ENCODE measurements around the gene RFX1. TPM values are rescaled to one million over a fixed set of nuclear protein-coding genes. Genes with fewer than 3 reads are reported as not detected.

Gene RFX1
- total and polyA plus RNA-seq, 9 of the 15 experiments (the other 6 are each of a cell fraction or from before 2014, with no cell fraction given): 0.14 to 19.3 (median 1.2) TPM

GRCh38 chr19:14005349-14006084, 603 bp downstream of the RFX1 start (continued):
- TF ChIP-seq NKRF (IDR thresholded peaks at IDR 0.05; ENCODE audit: borderline replicate concordance) (peak; percentile 35), ZBTB33 (CRISPR knock-in tag; IDR thresholded peaks at IDR 0.05) (peak; percentile 73), CREB3L1 (IDR thresholded peaks at IDR 0.05; ENCODE audit: borderline replicate concordance, low read depth) (0 out of 2 replicates have a peak, but pooled peaks have one; percentile 48), FOS (IDR thresholded peaks at IDR 0.05; ENCODE audit: extremely low read depth, insufficient read length) (no peak), ZBTB7A (IDR thresholded peaks at IDR 0.05; ENCODE audit: borderline replicate concordance, control insufficient read depth, low read depth, low read length) (peak; percentile 97), RFX7 (CRISPR knock-in tag; IDR thresholded peaks at IDR 0.05) (no peak), NR2F6 (CRISPR knock-in tag; IDR thresholded peaks at IDR 0.05) (no peak), ADNP (tag; IDR thresholded peaks at IDR 0.05) (peak; percentile 100), GABPB1 (CRISPR knock-in tag; IDR thresholded peaks at IDR 0.05) (no peak), ZNF76 (CRISPR knock-in tag; IDR thresholded peaks at IDR 0.05; ENCODE audit: borderline replicate concordance) (0 out of 2 replicates have a peak, but pooled peaks have one; percentile 58), ZFP30 (CRISPR knock-in tag; IDR thresholded peaks at IDR 0.05; ENCODE audit: borderline replicate concordance) (no peak), HNRNPLL (IDR thresholded peaks at IDR 0.05; ENCODE audit: low read depth, low read length, poor library complexity, severe bottlenecking) (no peak), SNAPC5 (CRISPR knock-in tag; IDR thresholded peaks at IDR 0.05) (no peak)
- TF ChIP-seq, protein P1, sequence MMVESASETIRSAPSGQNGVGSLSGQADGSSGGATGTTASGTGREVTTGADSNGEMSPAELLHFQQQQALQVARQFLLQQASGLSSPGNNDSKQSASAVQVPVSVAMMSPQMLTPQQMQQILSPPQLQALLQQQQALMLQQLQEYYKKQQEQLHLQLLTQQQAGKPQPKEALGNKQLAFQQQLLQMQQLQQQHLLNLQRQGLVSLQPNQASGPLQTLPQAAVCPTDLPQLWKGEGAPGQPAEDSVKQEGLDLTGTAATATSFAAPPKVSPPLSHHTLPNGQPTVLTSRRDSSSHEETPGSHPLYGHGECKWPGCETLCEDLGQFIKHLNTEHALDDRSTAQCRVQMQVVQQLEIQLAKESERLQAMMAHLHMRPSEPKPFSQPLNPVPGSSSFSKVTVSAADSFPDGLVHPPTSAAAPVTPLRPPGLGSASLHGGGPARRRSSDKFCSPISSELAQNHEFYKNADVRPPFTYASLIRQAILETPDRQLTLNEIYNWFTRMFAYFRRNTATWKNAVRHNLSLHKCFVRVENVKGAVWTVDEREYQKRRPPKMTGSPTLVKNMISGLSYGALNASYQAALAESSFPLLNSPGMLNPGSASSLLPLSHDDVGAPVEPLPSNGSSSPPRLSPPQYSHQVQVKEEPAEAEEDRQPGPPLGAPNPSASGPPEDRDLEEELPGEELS (CRISPR knock-in tag; IDR thresholded peaks at IDR 0.05; ENCODE audit: borderline replicate concordance): peak; percentile 69; the same call in 1 of the 2 replicates
- TF ChIP-seq, protein P2, sequence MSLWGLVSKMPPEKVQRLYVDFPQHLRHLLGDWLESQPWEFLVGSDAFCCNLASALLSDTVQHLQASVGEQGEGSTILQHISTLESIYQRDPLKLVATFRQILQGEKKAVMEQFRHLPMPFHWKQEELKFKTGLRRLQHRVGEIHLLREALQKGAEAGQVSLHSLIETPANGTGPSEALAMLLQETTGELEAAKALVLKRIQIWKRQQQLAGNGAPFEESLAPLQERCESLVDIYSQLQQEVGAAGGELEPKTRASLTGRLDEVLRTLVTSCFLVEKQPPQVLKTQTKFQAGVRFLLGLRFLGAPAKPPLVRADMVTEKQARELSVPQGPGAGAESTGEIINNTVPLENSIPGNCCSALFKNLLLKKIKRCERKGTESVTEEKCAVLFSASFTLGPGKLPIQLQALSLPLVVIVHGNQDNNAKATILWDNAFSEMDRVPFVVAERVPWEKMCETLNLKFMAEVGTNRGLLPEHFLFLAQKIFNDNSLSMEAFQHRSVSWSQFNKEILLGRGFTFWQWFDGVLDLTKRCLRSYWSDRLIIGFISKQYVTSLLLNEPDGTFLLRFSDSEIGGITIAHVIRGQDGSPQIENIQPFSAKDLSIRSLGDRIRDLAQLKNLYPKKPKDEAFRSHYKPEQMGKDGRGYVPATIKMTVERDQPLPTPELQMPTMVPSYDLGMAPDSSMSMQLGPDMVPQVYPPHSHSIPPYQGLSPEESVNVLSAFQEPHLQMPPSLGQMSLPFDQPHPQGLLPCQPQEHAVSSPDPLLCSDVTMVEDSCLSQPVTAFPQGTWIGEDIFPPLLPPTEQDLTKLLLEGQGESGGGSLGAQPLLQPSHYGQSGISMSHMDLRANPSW (CRISPR knock-in tag; IDR thresholded peaks at IDR 0.05): no peak
